GM23338 (cell line): ENCODE results near the gene NYAP1. TPM values are rescaled to one million over a fixed set of nuclear protein-coding genes. Genes with fewer than 3 reads are reported as not detected.

Experiments used
- ATAC-seq: fragments of 200-7000 bp; cut with Tn5 transposase; 3 replicates; pipeline ENCODE4 v1.9.1; 2020
- DNase-seq: peaks from one replicate; pipeline ENCODE4 v3.0.0-alpha.2; 2015; ENCODE audit warnings: low spot score
- H2AFZ ChIP-seq: fragments of 200-600 bp; sonication (generic); 2 replicates; pipeline ENCODE4 v1.8.0; 2016; ENCODE audit warnings: antibody characterized with exemption, mild to moderate bottlenecking, moderate library complexity
- H3F3A ChIP-seq: fragments of 200-600 bp; sonication (generic); replicated peaks from 2 replicates; pipeline ENCODE4 v1.8.0; 2017; ENCODE audit warnings: antibody characterized with exemption, mixed run types, low read depth
- H3K27ac ChIP-seq: fragments of 200-600 bp; sonication (generic); 2 replicates; pipeline ENCODE4 v1.6.1; 2016; ENCODE audit warnings: low read depth
- H3K27me3 ChIP-seq: fragments of 200-600 bp; sonication (generic); 2 replicates; pipeline ENCODE4 v1.8.0; 2016; ENCODE audit warnings: mild to moderate bottlenecking, mixed run types, moderate library complexity; ENCODE audit not compliant: insufficient read depth
- H3K36me3 ChIP-seq: fragments of 200-600 bp; sonication (generic); 2 replicates; pipeline ENCODE4 v1.8.0; 2016; ENCODE audit warnings: mild to moderate bottlenecking; ENCODE audit not compliant: insufficient read depth
- H3K4me1 ChIP-seq: fragments of 200-600 bp; sonication (generic); 2 replicates; pipeline ENCODE4 v1.8.0; 2016; ENCODE audit warnings: mild to moderate bottlenecking, moderate library complexity; ENCODE audit not compliant: insufficient read depth
- H3K4me2 ChIP-seq: fragments of 200-600 bp; sonication (generic); 2 replicates; pipeline ENCODE4 v1.7.1; 2017; ENCODE audit warnings: mixed run types
- H3K4me3 ChIP-seq: fragments of 200-600 bp; sonication (generic); 2 replicates; pipeline ENCODE4 v1.6.1; 2016; ENCODE audit warnings: mixed run types
- H3K79me2 ChIP-seq: fragments of 200-600 bp; sonication (generic); replicated peaks from 2 replicates; pipeline ENCODE4 v1.8.0; 2017; ENCODE audit warnings: mild to moderate bottlenecking; ENCODE audit not compliant: insufficient read depth
- H3K9me2 ChIP-seq: fragments of 200-600 bp; sonication (generic); 2 replicates; pipeline ENCODE4 v1.8.0; 2017; ENCODE audit not compliant: insufficient read depth
- H4K20me1 ChIP-seq: fragments of 200-600 bp; sonication (generic); replicated peaks from 2 replicates; pipeline ENCODE4 v1.8.0; 2017; ENCODE audit warnings: mild to moderate bottlenecking; ENCODE audit not compliant: insufficient read depth
- H3K27ac Mint-ChIP-seq: 2 replicates; pipeline ENCODE4 v1.8.0; 2020; ENCODE audit warnings: inconsistent platforms, mild to moderate bottlenecking, moderate library complexity, mixed read lengths
- H3K27me3 Mint-ChIP-seq: 3 replicates; pipeline ENCODE4 v1.8.0; 2022; ENCODE audit warnings: low read depth, mild to moderate bottlenecking, moderate library complexity, mixed read lengths, inconsistent platforms; ENCODE audit not compliant: insufficient read depth, poor library complexity
- H3K36me3 Mint-ChIP-seq: 3 replicates; pipeline ENCODE4 v1.8.0; 2021; ENCODE audit warnings: low read depth, mild to moderate bottlenecking, inconsistent platforms, moderate library complexity, mixed read lengths
- H3K4me1 Mint-ChIP-seq: 3 replicates; pipeline ENCODE4 v1.8.0; 2020; ENCODE audit warnings: mild to moderate bottlenecking, inconsistent platforms, mixed read lengths
- H3K4me3 Mint-ChIP-seq: 3 replicates; pipeline ENCODE4 v1.8.0; 2021; ENCODE audit warnings: moderate library complexity, mild to moderate bottlenecking, inconsistent platforms, mixed read lengths
- H3K9me3 Mint-ChIP-seq: 3 replicates; pipeline ENCODE4 v1.8.0; 2020; ENCODE audit warnings: moderate library complexity, mild to moderate bottlenecking, inconsistent platforms, mixed read lengths
- CREB1 ChIP-seq: fragments of 250-450 bp; sonication (Bioruptor Pico); IDR thresholded peaks from 2 replicates; pipeline ENCODE4 v1.5.0; 2020; ENCODE audit warnings: low read depth, mild to moderate bottlenecking, moderate library complexity
- ETS1 ChIP-seq: IDR thresholded peaks from 2 replicates; pipeline ENCODE4 v1.6.1; 2016; ENCODE audit warnings: antibody characterized with exemption
- EZH2 ChIP-seq: fragments of 200-600 bp; sonication (generic); IDR thresholded peaks from one replicate; pipeline ENCODE4 v1.8.0; 2017; ENCODE audit warnings: antibody characterized with exemption, mild to moderate bottlenecking, low read depth; ENCODE audit not compliant: unreplicated experiment
- JUNB ChIP-seq: IDR thresholded peaks from one replicate; pipeline ENCODE4 v1.6.1; 2016; ENCODE audit warnings: antibody characterized with exemption; ENCODE audit not compliant: unreplicated experiment
- NANOG ChIP-seq: IDR thresholded peaks from 2 replicates; pipeline ENCODE4 v1.6.1; 2016; ENCODE audit warnings: antibody characterized with exemption, borderline replicate concordance
- POLR2AphosphoS5 ChIP-seq: IDR thresholded peaks from 2 replicates; pipeline ENCODE4 v1.6.1; 2016; ENCODE audit warnings: antibody characterized with exemption, low read depth
- STAT1 ChIP-seq: IDR thresholded peaks from one replicate; pipeline ENCODE4 v1.6.1; 2016; ENCODE audit warnings: antibody characterized with exemption; ENCODE audit not compliant: unreplicated experiment
- ZNF114 ChIP-seq: fragments of 250-450 bp; sonication (Bioruptor Pico); IDR thresholded peaks from 2 replicates; pipeline ENCODE4 v1.5.0; 2020; ENCODE audit warnings: mild to moderate bottlenecking, moderate library complexity
- ZNF331 ChIP-seq: fragments of 250-450 bp; sonication (Bioruptor Pico); IDR thresholded peaks from 2 replicates; pipeline ENCODE4 v1.5.0; 2020; ENCODE audit warnings: low read depth, mild to moderate bottlenecking, moderate library complexity
- polyA plus RNA-seq: library from polyadenylated mRNA; unstranded; fragments of >200 nt; fragmentation: Nextera tagmentation; extraction: Ambion mirVana; gene quantifications from 2 replicates; pipeline ENCODE4 v1.2.1, GENCODE V29; 2016
- total RNA-seq: library from RNA; depleted of rRNA; stranded (reverse); fragments of >200 nt; shearing (Covaris generic); gene quantifications from 2 replicates; pipeline ENCODE4 v1.2.3, GENCODE V29; 2014
- TF ChIP-seq, protein P1 (sequence below): IDR thresholded peaks from one replicate; pipeline ENCODE4 v1.6.1; 2018; ENCODE audit warnings: antibody characterized with exemption; ENCODE audit not compliant: unreplicated experiment

NYAP1 gene
- total and polyA plus RNA-seq, 2 experiments from 2014 or later: 0.19 to 4.9 TPM

GRCh38 chr7:100484673-100485045 lies 932 bp downstream of the NYAP1 start (continued):
- TF ChIP-seq ETS1 (no peak), STAT1 (no peak), ZNF114 (CRISPR knock-in tag) (no peak), ZNF331 (CRISPR knock-in tag) (no peak), CREB1 (CRISPR knock-in tag) (no peak), POLR2AphosphoS5 (no peak), JUNB (no peak)
- TF ChIP-seq, protein P1, sequence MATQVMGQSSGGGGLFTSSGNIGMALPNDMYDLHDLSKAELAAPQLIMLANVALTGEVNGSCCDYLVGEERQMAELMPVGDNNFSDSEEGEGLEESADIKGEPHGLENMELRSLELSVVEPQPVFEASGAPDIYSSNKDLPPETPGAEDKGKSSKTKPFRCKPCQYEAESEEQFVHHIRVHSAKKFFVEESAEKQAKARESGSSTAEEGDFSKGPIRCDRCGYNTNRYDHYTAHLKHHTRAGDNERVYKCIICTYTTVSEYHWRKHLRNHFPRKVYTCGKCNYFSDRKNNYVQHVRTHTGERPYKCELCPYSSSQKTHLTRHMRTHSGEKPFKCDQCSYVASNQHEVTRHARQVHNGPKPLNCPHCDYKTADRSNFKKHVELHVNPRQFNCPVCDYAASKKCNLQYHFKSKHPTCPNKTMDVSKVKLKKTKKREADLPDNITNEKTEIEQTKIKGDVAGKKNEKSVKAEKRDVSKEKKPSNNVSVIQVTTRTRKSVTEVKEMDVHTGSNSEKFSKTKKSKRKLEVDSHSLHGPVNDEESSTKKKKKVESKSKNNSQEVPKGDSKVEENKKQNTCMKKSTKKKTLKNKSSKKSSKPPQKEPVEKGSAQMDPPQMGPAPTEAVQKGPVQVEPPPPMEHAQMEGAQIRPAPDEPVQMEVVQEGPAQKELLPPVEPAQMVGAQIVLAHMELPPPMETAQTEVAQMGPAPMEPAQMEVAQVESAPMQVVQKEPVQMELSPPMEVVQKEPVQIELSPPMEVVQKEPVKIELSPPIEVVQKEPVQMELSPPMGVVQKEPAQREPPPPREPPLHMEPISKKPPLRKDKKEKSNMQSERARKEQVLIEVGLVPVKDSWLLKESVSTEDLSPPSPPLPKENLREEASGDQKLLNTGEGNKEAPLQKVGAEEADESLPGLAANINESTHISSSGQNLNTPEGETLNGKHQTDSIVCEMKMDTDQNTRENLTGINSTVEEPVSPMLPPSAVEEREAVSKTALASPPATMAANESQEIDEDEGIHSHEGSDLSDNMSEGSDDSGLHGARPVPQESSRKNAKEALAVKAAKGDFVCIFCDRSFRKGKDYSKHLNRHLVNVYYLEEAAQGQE: no peak

GRCh38 chr7:100485471-100485876 lies 1.7 kb downstream of the NYAP1 start:
- H3K36me3 ChIP-seq: no peaks in the 10 kb centered on the region
- TF ChIP-seq, protein P1: no peak
- TF ChIP-seq EZH2 (no peak), ZNF114 (CRISPR knock-in tag) (no peak), ZNF331 (CRISPR knock-in tag) (no peak), STAT1 (no peak), CREB1 (CRISPR knock-in tag) (no peak), NANOG (no peak), ETS1 (no peak)
- H3K27ac ChIP-seq: no peak overlapping the region
- H3K4me2 ChIP-seq: no peak overlapping the region
- Mint-ChIP-seq H3K4me3 (peak overlapping the region; percentile 42; the same call in 2 of the 3 replicates), H3K4me1 (peaks cover 37% of the 10 kb centered on the region), H3K27ac (peak overlapping the region; percentile 62; the same call in 1 of the 2 replicates), H3K36me3 (no peaks in the 10 kb centered on the region; the same call in 2 of the 3 replicates), H3K27me3 (peaks cover 18% of the 10 kb centered on the region), H3K9me3 (no peaks in the 10 kb centered on the region; the same call in 2 of the 3 replicates)
- no peaks in the 10 kb centered on the region for H4K20me1 ChIP-seq
- DNase-seq (no peak), ATAC-seq (no peak)
- peaks cover 22% of the 10 kb centered on the region for H3K4me1 ChIP-seq
- no peaks in the 10 kb centered on the region for H3K27me3 ChIP-seq
- H3K4me3 ChIP-seq: no peak overlapping the region
- H3F3A ChIP-seq: peaks cover 2% of the 10 kb centered on the region; the same call in 1 of the 2 replicates
- H2AFZ ChIP-seq: no peak overlapping the region
- H3K79me2 ChIP-seq: no peaks in the 10 kb centered on the region
- H3K9me2 ChIP-seq: no peaks in the 10 kb centered on the region
